Adipose tissue (tissue), 3 donors: Measurements from ENCODE around the gene ARMC9. TPM values are rescaled to one million over a fixed set of nuclear protein-coding genes. Genes with fewer than 3 reads are reported as not detected.
"Not testable (repeated sequence)": the region's sequence is repeated elsewhere in the genome, so short reads cannot be mapped to it uniquely, and the experiment has no call there.

ENCODE experiments used
- H3K27ac ChIP-seq: one replicate; pipeline ENCODE4 v1.5.1; 2013; ENCODE audit warnings: low read depth, low read length
- WGBS, 3 donors: extraction: QIAGEN DNeasy Blood & Tissue Kit; methylation state at CpG; one replicate each; pipeline ENCODE4 v1.1.7; 2013; 5-methylcytosine and 5-hydroxymethylcytosine counted together
- polyA plus RNA-seq, 3 donors: library from polyadenylated mRNA; stranded (reverse); fragments of 200-250 nt; gene quantifications; one replicate each; pipeline ENCODE4 v1.2.3, GENCODE V29; 2013
- donor health status: healthy with polysubstance abuse.
- donor health status: Bipolar disorder and iron deficiency.
- donor health status: healthy.

The ARMC9 gene
- polyA plus RNA-seq, 3 donors, result 1.5 to 8.7 (median 4.0) TPM

- H3K27ac ChIP-seq, result no peak overlapping the region
- WGBS, 3 donors, result 62 to 87% (median 66%) methylated on average over 10 of the region's 10 CpGs
Observed at GRCh38 chr2:231294571-231295362, 96.3 kb downstream of the ARMC9 start.

DNA sequence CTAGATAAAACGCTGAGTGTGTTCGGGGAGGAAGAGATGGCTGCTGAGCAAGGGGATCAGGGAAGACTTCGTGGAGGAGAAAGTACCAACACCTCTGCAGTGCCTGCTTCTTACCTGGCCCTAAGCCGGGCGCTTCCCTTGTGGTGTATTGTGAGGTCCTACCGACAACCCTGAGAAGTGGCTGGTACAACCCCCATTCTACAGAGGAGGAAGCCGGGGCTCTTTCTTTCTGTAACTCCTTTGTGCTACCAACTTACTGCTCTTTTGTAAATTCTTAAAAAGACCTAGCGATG, 96.9 kb downstream of the ARMC9 start:
- H3K27ac ChIP-seq, result no peak overlapping the region
- WGBS, 3 donors, result 74 to 85% (median 84%) methylated on average over 8 of the region's 8 CpGs

GRCh38 chr2:231296401-231296974, 98.1 kb downstream of the ARMC9 start:
- WGBS, 3 donors, result 88 to 95% (median 94%) methylated on average over 13 of the region's 13 CpGs
- H3K27ac ChIP-seq, result no peak overlapping the region

DNA sequence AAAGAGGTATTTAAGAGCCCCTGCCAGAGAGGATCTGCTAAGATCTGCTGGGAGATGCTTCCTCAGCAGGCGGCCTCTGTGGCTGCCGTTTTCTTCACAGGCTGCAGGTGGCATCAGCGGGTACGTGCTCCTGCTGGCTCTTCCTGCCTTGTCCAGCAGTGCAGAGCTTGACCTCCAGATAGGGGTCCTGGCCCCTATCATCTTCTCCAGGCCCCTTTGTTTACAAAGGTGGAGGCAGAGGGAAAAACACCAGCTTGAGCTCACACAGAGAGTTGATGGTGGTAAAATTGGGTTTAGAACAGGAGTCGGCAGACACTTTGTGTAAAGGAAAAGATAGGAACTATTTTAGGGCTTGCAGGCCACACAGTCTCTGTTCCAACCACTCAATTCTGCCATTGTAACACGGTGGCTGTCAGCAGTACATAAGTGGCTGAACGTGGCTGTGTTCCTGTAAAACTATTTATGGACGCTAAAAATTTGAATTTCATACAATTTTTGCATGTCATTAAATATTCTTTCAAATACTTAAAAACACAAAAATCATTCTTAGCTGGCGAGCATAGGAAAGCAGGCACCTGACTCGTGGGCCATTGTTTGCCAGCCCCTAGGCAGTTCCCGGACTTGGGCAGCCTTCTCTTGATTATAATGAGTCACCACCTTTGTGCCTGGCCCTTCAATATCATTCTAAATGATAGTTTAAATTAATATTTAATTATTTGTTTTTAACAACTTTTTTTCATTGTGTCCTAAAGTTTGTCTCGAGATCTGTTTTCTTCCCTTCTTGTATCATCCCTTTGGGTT, 98.9 kb downstream of the ARMC9 start:
- 45 to 56% (median 55%) methylated on average over 12 of the region's 12 CpGs for WGBS, 3 donors
- H3K27ac ChIP-seq, result no peak overlapping the region

- H3K27ac ChIP-seq, result no peak overlapping the region
- 95 to 97% (median 97%) methylated on average over 8 of the region's 8 CpGs for WGBS, 3 donors
Observed at GRCh38 chr2:231298091-231298490, 99.7 kb downstream of the ARMC9 start.

- 69 to 89% (median 73%) methylated on average over 7 of the region's 7 CpGs for WGBS, 3 donors
- H3K27ac ChIP-seq, result no peak overlapping the region
Observed at GRCh38 chr2:231299267-231299666, 100.8 kb downstream of the ARMC9 start.

DNA sequence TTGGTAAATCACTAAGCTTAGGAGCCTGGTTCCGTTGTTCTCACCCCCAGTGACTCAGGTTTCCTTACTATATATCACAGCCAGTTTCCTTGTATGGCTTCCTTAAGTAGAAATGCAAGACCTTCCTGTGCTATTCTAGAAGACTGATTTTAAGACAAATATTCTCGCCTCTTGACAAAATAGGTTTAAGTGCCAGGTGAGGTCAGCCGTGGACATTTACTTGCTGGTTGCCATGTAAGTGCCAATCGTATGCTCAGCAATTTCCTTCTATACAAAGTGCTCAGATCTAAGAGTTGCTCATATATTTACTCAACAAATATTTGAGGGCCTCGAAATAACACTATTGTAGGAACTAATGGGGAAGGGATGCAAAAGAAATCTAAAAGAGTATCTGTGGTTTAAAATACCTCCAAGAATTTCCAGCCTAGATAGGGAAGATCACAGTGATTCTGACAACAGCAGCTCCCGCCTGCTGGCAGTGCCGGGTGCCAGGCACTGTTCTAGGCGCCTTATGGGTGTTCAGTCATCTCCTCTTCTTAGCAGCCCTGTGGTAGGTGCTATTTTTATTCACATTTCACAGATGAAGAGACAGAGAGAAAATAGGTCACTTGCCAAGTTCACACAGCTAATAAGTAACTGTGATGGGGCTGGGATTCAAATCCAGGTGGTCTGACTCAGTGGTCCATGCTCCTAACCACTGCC, 101.7 kb downstream of the ARMC9 start:
- no peak overlapping the region for H3K27ac ChIP-seq
- WGBS, 3 donors, result 49 to 69% (median 65%) methylated on average over 8 of the region's 8 CpGs

DNA sequence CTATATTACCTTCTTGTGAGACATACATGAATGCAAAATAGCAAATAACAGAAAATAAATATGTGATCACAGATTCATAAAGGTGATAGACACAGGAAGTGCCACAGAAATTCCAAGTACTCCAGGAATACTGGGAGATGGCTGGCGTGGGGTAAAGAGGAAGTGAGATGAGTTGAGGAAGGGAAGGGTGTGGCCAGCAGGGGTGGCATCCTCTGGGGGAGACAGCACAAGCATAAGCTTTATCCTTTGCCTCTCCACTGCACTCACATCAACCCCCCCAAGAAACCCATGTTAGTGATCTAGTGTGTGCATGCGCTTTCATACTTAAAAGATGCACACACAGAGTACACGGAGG, 102.3 kb downstream of the ARMC9 start:
- H3K27ac ChIP-seq, result no peak overlapping the region
- 71 to 76% (median 73%) methylated on average over 3 of the region's 3 CpGs for WGBS, 3 donors

DNA sequence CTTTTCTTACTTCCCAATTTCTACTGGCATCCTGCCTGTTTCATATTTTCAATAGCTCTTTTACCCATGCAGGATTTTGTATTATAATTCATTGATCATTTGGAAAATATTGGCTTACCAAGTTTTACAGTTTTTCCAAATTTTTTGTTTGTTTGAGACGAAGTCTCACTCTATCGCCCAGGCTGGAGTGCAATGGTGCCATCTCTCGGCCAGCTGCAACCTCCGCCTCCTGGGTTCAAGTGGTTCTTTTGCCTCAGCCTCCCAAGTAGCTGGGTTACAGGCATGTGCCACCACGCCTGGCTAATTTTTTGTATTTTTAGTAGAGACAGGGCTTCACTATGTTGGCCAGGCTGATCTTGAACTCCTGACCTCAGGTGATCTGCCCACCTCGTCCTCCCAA, 105.8 kb downstream of the ARMC9 start:
- H3K27ac ChIP-seq, result not testable (repeated sequence)
- 95 to 96% (median 96%) methylated on average over 6 of the region's 6 CpGs for WGBS, 3 donors

GRCh38 chr2:231305221-231305620, 106.8 kb downstream of the ARMC9 start:
- H3K27ac ChIP-seq, result no peak overlapping the region
- WGBS, 3 donors, result 52 to 83% (median 79%) methylated on average over 5 of the region's 5 CpGs

- no peak overlapping the region for H3K27ac ChIP-seq
- 83 to 86% (median 86%) methylated on average over 6 of the region's 6 CpGs for WGBS, 3 donors
Observed at GRCh38 chr2:231306791-231307393, 108.5 kb downstream of the ARMC9 start.

GRCh38 chr2:231308219-231308618, 109.8 kb downstream of the ARMC9 start:
- no peak overlapping the region for H3K27ac ChIP-seq
- 93 to 94% (median 93%) methylated on average over 6 of the region's 6 CpGs for whole genome bisulfite sequencing, 3 donors

DNA sequence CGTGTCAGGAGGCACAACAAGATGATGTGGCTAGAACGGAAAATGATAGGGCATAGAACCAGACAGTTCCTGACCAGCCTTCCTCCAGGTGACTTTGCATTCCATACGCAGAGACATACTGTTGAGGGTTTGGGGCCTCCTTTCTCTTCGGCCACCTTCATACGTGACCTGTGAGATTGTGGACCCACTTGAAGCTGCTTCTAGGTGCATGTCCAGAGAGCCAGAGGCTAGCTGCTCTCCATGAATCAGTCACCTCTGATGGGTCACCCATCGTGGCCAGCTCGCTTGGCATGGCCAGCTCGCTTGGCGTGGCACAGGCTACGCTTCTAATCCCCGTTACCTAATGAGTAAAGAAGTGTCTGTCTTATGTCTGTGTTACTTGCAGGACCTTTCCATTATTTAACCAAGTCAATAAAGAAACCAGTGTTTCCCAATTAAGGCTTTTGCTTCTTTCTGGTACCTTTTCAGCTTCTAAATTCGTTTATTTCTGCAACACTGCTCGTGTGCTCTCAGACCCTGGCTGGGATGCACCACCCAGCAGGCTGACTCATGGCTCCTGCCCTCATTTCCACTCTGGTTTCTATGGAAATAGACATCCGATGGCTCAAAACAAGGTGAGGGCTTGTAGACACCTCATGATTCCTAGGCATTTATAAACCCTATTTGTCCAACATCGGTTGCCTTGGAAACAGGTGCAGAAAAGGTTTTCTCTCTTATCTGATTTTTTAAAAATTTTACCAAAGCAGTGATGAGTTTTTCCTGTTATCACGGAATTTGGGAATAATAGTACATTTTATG, 110.4 kb downstream of the ARMC9 start:
- no peak overlapping the region for H3K27ac ChIP-seq
- WGBS, 3 donors, result 90 to 92% (median 91%) methylated on average over 16 of the region's 16 CpGs

DNA sequence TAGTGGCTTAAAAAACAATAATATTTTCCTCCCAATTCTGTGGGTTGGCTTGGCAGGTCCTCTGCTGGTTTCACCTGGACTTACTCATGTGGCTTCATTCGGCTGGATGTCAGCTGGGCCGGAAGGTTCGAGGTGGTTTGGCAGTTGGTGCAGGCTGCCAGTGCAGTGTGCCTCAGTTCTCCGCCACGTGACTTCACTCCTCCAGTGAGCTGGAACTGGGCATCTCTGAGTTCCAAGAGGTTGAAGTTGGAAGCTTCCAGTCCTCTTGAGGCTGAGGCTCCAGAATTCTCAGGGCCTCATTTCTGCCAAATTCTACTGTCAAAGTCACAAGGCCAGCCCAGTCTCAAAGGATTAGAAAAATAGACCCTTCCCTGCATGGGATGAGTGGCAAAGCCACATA, 113.6 kb downstream of the ARMC9 start:
- no peak overlapping the region for H3K27ac ChIP-seq
- WGBS, 3 donors, result 81 to 95% (median 90%) methylated on average over 5 of the region's 5 CpGs

DNA sequence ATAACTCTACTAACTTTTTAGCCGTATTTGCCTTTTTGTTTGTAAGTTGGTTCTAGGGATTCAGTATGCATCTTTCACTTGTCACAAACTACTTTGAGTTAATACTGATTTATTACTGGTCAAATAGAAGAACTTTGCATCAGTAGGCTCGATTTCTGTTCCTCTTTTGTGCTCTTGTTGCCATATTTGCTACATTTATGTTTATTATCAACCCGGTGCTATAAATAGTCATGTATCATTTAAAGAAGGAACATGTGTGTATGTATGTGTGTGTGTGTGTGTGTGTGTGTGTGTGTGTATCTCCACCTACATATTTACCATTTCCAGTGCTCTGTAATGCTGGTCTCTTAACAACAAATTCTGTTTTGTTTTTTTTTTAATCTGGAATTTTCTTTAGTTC, 117.5 kb downstream of the ARMC9 start:
- no peak overlapping the region for H3K27ac ChIP-seq
- WGBS, 3 donors, result 79 to 93% (median 82%) methylated on average over 3 of the region's 3 CpGs

- H3K27ac ChIP-seq, result no peak overlapping the region
Observed at GRCh38 chr2:231317579-231317978, 119.1 kb downstream of the ARMC9 start.

GRCh38 chr2:231318436-231318835, 120.0 kb downstream of the ARMC9 start:
- H3K27ac ChIP-seq, result no peak overlapping the region
- WGBS, 3 donors, result 75 to 88% (median 80%) methylated on average over 4 of the region's 4 CpGs

More at GRCh38 chr2:231317579-231317978, 119.1 kb downstream of the ARMC9 start:
- WGBS, 3 donors, result 93 to 95% (median 94%) methylated on average over 2 of the region's 2 CpGs

GRCh38 chr2:231318954-231319353, 120.5 kb downstream of the ARMC9 start:
- whole genome bisulfite sequencing, 3 donors, result 63 to 93% (median 68%) methylated on average over 2 of the region's 2 CpGs

More at GRCh38 chr2:231318954-231319353, 120.5 kb downstream of the ARMC9 start:
- H3K27ac ChIP-seq, result no peak overlapping the region
